NCI-H187 (cell line): Measurements from ENCODE around the gene DLG2.

Source experiments
- DNase-seq, 2 experiments: peaks; one replicate each; lab custom pipeline; 2025; lab: John Stamatoyannopoulos, UW

DLG2 gene

DNA sequence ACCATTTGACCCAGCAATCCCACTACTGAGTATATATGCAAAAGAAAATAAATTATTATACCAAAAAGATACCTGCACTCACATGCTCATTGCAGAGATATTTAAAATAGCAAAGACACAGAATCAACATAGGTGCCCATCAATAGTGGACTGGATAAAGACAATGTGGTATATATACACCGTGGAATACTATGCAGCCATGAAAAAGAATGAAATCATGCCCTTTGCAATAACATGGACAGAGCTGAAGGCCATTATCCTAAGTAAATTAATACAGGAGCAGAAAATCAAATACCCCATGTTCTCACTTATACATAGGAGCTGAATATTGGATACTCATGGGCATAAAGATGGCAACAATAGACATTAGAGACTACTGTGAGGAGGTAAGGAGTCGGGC is 68.7 kb downstream of the DLG2 start:
- DNase-seq: no peak

DNA sequence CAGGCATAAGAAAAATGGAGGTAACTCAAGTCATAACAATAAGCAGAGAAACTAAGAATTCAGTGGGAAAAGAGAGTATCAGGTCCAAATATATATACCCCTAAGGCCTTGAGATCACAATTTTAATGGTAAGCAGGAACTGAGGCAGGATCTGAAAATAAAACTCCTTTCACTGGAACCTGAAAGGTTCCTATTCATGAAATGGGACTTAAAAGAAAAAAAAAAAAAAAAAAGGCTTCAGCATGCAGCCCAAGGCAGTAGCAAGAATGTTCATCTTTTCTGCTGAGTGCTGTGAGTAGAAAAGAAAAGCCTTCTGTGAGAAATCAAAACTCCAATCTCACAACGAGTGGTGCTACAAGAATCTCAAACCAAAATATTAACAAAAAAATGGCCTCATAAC is 75.3 kb downstream of the DLG2 start:
- no peak for DNase-seq

GRCh38 chr11:85541683-85542082 is 85.5 kb downstream of the DLG2 start:
- DNase-seq: no peak

DNA sequence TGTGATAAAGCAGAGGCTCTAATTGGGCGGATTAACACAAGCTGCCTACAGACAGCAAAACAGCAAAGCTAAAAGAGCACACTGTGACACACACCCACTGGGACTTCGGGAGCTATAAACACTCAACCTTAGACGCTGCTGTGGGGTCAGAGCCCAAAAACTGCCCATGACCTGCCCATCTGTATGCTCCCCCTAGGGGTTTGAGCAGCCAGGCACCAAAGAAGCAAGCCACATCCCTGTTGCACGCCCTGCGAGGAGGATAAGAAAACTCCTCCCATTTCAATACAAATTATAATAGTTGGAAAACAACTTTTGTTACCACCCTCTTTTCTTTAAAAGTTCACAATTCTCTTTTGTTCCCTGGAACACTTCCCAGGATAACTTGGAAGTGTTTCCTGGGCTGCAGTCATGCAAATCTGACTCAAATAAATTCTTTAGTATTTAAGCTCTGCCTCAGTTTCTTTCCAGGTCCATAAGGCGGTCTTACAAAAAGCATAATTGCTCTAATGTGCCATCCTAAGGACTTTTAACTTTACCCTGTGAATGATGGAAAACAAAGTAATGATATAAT is 86.4 kb downstream of the DLG2 start:
- no peak for DNase-seq

- DNase-seq: no peak
Observed at GRCh38 chr11:85540181-85540580, 87.0 kb downstream of the DLG2 start.

GRCh38 chr11:85539740-85540139 is 87.4 kb downstream of the DLG2 start:
- no peak for DNase-seq

GRCh38 chr11:85539029-85539689 is 88.0 kb downstream of the DLG2 start:
- no peak for DNase-seq

DNA sequence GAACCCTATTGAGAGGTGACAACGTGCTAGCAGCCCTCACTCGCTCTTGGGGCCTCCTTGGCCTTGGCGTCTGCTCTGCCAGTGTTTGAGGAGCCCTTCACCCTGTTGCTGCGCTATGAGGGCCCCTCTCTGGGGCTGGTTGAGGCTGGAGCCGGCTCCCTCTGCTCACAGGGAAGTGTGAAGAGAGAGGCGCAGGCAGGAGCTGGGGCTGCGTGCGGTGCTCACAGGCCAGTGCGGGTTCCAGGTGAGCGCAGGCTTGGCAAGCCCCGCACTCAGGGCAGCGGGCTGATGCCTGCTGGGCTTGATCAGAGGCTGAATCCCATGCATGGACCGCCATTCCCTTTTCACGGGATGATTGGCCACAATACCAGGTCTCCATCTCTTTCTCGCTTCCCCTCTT is 90.7 kb downstream of the DLG2 start:
- no peak for DNase-seq

DNA sequence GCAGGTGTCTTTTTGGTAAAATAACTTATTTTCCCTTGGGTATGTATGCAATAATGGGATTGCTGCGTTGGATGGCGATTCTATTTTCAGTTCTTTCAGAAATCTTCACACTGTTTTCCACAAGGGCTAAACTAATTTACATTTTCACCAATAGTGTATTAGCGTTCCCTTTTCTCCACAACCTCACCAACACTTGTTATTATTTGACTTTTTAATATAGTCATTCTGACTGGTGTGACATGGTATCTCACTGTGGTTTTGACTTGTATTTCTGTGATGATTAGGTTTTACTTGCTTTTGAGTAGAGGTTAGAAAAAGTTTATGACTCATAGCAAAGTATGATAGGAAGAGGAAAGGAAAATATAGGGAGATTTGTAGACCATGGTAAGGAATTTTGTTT is 92.3 kb downstream of the DLG2 start:
- DNase-seq: no peak

GRCh38 chr11:85531191-85531897 is 95.8 kb downstream of the DLG2 start:
- no peak for DNase-seq

GRCh38 chr11:85530634-85531033 is 96.5 kb downstream of the DLG2 start:
- DNase-seq: no peak

GRCh38 chr11:85526564-85526963 is 100.6 kb downstream of the DLG2 start:
- DNase-seq: no peak

DNA sequence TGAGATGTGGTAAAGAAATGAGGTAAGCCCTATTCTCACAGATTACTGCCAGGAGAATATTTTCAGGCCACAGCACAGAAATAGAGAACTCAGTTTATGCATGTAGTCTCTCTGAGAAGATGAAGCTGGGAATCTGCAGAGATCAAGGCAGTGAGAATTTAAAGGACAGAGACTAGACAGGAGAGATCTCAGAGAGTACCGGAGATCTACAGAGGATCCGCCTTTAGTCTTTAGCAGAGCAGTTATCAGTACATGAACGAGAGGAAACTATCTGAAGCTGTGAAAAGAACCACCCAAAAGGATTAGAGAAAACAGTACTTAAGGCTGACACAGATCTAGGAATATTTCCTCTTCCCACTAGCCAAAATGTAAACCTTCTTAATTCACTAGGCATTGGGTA is 101.5 kb downstream of the DLG2 start:
- no peak for DNase-seq

- DNase-seq: no peak
Observed at GRCh38 chr11:85517272-85517671, 109.9 kb downstream of the DLG2 start.

DNA sequence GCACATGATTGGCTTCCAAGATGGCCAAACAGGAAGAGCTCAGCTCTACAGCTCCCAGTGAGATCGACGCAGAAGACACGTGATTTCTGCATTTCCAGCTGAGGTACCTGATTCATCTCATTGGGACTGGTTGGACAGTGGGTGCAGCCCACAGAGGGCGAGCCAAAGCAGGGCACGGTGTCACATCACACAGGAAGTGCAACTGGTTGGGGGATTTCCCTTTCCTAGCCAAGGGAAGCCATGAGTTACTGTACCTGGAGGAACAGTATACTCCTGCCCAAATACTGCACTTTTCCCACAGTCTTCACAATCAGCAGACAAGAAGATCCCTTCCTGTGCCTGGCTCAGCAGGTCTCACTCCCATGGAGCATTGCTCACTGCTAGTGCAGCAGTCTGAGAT is 131.2 kb downstream of the DLG2 start:
- no peak for DNase-seq

- no peak for DNase-seq
Observed at GRCh38 chr11:85494396-85494795, 132.7 kb downstream of the DLG2 start.

DNA sequence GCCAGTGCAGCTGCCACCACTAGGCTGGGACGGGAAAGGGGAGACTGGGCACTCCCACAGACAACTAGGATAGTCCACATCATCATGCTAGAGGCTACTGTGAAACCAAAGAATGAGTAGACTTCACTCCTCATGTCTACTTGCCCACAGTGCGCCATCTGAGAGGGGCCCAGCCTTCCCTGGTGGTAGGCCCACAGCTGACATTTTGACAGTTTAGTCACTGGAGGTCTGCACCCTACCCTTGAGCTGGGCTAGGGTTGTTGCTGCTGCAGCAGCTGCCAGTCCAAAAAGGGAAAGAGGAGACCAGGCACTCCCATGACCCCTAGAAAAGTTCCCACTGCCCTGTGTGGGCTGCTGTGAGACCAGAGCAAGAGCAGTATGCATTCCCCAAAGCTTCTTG is 141.2 kb downstream of the DLG2 start:
- DNase-seq: no peak

GRCh38 chr11:85483861-85484260 is 143.3 kb downstream of the DLG2 start:
- no peak for DNase-seq

DNA sequence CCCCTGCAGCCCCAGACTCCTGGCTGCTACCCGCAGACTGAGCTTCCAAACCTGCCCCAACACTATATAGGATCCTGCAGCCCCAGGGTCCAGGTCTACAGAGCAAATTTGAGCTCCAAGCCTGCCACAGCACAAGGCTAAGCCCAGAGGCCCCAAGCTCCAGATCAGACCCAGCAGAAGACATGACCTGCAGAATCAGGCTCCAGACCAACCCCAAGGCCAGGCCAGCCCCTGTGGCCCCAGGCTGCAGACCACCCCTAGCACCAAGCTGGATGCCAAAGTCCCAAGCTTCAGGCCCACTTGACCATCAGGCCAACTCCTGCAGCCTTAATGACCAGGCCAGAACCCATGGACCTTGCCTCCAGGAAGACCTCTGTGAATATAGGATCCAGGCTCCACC is 145.3 kb downstream of the DLG2 start:
- no peak for DNase-seq

- no peak for DNase-seq
Observed at GRCh38 chr11:85475660-85476517, 151.3 kb downstream of the DLG2 start.

DNA sequence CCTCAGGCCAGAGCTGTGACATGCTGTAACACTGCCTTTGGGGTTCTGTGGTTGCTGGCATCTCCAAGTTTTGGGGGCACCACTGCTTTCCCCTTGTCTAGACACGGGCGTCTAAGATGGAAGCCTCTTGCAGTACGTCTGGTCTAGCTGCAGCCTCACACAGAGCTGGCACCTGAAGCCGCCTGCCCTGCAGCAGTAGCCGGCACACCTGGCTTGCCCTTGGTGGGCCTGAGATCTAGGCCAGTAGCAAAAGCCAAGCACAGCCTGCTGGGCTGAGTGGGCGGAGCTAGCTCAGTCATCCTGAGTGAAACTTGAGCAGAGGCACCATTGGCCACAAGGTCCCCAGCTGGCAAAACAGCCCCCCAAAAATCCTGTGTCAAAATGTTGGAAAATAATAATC is 154.2 kb downstream of the DLG2 start:
- DNase-seq: no peak

DNA sequence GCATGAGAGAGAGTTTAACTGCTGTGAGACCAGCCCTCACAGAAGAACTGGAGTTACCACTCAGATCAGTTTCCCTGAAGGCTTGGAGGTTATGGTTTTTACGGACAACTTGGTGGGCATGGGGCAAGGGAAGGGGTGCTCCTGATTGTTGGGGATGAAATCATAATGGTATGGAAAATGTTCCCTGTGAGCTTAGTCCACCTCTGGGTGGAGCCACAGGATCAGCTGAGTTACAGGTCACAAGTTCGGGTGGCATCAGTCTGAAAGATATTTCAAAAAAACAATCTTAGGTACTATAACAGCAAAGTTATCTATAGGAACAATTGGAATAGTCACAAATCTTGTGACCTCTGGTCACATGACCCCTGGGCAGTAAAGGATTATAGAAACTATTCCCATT is 162.9 kb downstream of the DLG2 start:
- no peak for DNase-seq

DNA sequence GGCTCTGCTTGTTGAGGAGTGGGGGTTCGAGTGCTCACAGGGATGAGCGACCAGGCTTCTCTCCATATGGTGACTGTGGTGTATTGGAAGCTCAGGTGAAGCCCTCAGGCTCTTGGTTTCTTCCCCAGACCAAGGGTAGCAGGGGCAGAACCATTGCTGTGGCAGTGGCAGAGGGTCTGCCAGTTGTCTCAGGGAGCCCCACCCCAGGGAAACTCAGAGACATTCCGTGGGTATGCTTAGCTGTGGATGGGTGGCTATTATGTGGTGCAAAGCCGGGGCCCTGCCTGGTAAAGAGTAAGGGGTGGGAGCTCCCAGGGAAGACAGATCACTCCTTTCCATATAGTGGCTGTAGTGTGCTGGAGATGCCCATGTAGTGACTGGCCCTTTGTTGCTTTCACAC is 167.8 kb downstream of the DLG2 start:
- DNase-seq: no peak
